Measurements from ENCODE around the gene MBNL1.

The MBNL1 gene

GRCh38 chr3:152448091-152448490 lies 179.4 kb downstream of the MBNL1 start:
- DNase-seq (ENCODE audit: low spot score), result no peak

GRCh38 chr3:152452318-152452717 lies 183.6 kb downstream of the MBNL1 start:
- DNase-seq (ENCODE audit: low spot score), result no peak

- no peak for DNase-seq (ENCODE audit: low spot score)
These were observed 185.5 kb downstream of the MBNL1 start for GRCh38 chr3:152454076-152454875.

GRCh38 chr3:152455989-152456388 lies 187.3 kb downstream of the MBNL1 start:
- no peak for DNase-seq (ENCODE audit: low spot score)

GRCh38 chr3:152457500-152458375 lies 189.0 kb downstream of the MBNL1 start:
- no peak for DNase-seq (ENCODE audit: low spot score)

GRCh38 chr3:152458376-152459117 lies 189.8 kb downstream of the MBNL1 start:
- DNase-seq (ENCODE audit: low spot score), result no peak

- DNase-seq (ENCODE audit: low spot score), result no peak
These were observed 190.4 kb downstream of the MBNL1 start for GRCh38 chr3:152459118-152459515.

- no peak for DNase-seq (ENCODE audit: low spot score)
These were observed 190.8 kb downstream of the MBNL1 start for GRCh38 chr3:152459572-152459971.

GRCh38 chr3:152460936-152461335 lies 192.2 kb downstream of the MBNL1 start:
- DNase-seq (ENCODE audit: low spot score), result no peak

GRCh38 chr3:152461460-152461859 lies 192.7 kb downstream of the MBNL1 start:
- DNase-seq (ENCODE audit: low spot score), result no peak

GRCh38 chr3:152466784-152467183 lies 198.1 kb downstream of the MBNL1 start:
- peak; percentile 25 for DNase-seq (ENCODE audit: low spot score)

GRCh38 chr3:152469248-152470025 lies 200.7 kb downstream of the MBNL1 start:
- DNase-seq (ENCODE audit: low spot score), result no peak

GRCh38 chr3:152470095-152470494 lies 201.4 kb downstream of the MBNL1 start:
- DNase-seq (ENCODE audit: low spot score), result no peak

- no peak for DNase-seq (ENCODE audit: low spot score)
These were observed 202.2 kb downstream of the MBNL1 start for GRCh38 chr3:152470893-152471292.

- DNase-seq (ENCODE audit: low spot score), result peak; percentile 68
These were observed 203.3 kb downstream of the MBNL1 start for GRCh38 chr3:152471814-152472671.

- DNase-seq (ENCODE audit: low spot score), result no peak
These were observed 203.9 kb downstream of the MBNL1 start for GRCh38 chr3:152472672-152472954.

- peak; percentile 42 for DNase-seq (ENCODE audit: low spot score)
These were observed 205.9 kb downstream of the MBNL1 start for GRCh38 chr3:152474585-152474984.

- no peak for DNase-seq (ENCODE audit: low spot score)
These were observed 208.7 kb downstream of the MBNL1 start for GRCh38 chr3:152477422-152477821.

GRCh38 chr3:152480282-152480953 lies 211.7 kb downstream of the MBNL1 start:
- no peak for DNase-seq (ENCODE audit: low spot score)

- no peak for DNase-seq (ENCODE audit: low spot score)
These were observed 217.6 kb downstream of the MBNL1 start for GRCh38 chr3:152486364-152486763.
